ENCODE results near the gene ZXDC.

- no peak for TF ChIP-seq POLR2AphosphoS5 (IDR thresholded peaks at IDR 0.05; ENCODE audit: borderline replicate concordance, low read depth, low read length)
- no peak for TF ChIP-seq EZH2 (IDR thresholded peaks at IDR 0.05)
- no peak for TF ChIP-seq FOXP2 (optimal IDR thresholded peaks at IDR 0.05; ENCODE audit: control extremely low read depth, extremely low read length, insufficient read depth)
These were observed 11.2 kb downstream of the ZXDC start for GRCh38 chr3:126464494-126464893.

Data from SK-N-MC (cell line).